Measurements from ENCODE around the gene HEXIM2.

HEXIM2 gene

DNA sequence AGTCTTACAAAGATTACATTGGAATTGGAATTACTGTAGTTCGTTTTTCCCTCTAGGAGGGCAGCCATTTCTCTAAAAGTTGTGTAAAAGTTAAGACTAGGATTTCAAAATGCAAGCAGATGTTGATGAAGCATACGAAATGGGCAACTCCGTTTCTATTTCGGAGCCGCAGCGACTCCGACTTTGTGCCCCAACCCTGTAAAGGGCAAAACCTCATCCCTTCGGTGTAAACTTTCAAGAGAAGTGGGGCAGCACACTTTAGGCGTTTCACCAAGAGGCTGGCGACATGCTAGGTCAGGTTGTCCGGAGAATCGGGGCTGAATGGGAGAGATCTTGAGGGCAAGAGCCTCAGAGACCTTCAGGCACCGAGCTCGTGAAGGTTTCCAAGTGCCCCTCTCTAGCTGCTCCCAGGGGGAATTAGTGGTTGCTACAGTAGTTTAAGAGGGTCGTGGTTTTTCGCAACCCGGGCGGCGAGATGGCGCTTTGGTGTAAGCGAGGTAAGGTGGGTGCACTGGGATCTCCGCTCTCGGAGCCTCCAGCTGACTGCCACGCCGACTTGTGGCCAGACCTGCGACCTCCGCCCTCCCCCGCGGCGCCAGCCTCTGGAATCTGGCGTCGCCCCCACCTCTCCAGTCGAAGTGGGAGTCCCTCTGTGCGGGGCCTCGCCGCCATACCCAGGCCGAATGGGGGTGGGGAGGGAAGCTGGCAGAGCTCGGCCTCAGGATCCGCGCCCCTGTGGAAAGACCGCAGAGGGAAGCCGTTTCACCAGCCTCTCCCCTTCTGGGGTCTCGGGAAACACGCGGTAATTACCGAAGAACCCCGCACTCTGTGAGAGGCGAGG lies 1.0 kb upstream of the HEXIM2 start:
- peak; percentile 71 for FAIRE-seq

DNA sequence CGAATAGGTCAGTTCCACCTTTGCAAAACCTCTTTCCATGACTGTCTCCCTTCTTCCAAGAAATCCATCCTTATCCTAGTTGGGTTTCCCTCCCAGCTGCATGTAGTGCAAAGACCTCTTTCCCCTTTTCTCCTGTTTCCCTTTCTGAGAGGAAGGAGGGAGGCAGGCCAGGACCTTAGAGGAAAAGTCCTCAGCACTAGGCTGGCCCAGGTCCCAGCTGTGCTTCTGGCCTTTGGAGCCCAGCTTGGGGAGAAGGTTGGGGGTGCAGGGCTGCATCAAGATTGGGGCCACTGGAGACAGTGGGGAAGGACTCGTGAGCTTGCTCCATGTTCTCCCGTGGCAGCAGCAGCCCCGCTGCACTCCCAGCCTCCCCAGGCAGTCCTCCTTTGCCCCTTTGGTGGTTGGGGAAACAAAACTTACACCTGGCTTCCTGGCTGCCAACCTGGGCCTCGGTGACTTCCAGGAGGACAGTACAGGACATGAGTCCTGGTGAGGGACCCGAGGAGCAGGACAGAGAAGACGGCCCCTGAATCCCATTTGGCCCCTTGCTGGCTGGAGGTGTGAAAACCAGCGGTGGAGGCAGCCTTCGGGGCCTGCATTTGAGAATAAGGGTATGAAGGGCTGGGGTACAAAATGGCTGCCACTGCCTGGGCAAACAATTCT lies 481 bp downstream of the HEXIM2 start:
- DNase-seq (ENCODE audit: extremely low spot score, insufficient read length, low read depth): no peak
- no peak for FAIRE-seq

More for the DNA sequence above, 1.0 kb upstream of the HEXIM2 start:
- no peak for DNase-seq (ENCODE audit: extremely low spot score, insufficient read length, low read depth)

DNA sequence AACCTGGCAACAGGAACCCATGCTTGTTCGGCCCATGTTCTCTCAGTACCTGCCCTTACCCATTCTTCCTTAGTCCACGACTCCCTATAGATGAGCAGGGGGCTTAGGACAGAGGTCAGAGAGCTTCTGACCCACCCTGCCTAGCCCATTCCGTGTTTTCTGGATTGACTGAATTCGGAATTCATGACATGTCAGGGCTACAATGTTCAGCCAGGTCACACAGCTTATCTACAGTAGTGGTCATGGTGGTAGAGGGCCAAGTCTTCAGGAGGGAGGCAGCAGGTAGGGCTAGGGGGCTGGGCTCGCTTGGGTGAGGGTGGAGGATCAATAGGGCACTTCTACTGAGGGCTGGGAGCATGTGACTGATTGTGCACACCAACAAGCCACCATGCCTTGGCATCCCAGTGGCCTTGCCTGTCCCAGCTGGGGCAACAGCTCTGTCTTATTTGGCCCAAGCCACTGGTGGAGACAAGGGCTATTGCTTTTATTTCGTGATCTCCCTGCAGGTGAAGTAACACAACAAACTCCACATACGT lies 3.1 kb downstream of the HEXIM2 start:
- FAIRE-seq: no peak

DNA sequence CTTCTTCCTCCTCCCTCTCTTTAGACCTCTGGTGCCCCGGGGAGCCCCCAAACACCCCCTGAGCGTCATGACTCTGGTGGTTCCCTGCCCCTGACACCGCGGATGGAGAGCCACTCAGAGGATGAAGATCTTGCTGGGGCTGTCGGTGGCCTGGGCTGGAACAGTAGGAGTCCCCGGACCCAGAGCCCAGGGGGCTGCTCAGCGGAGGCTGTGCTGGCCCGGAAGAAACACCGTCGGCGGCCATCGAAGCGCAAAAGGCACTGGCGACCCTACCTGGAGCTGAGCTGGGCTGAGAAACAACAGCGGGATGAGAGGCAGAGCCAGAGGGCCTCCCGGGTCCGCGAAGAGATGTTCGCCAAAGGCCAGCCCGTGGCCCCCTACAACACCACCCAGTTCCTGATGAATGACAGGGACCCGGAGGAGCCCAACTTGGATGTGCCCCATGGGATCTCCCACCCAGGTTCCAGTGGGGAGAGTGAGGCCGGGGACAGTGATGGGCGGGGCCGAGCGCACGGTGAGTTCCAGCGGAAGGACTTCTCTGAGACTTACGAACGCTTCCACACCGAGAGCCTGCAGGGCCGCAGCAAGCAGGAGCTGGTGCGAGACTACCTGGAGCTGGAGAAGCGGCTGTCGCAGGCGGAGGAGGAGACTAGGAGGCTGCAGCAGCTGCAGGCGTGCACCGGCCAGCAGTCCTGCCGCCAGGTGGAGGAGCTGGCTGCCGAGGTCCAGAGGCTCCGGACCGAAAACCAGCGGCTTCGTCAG lies 7.5 kb downstream of the HEXIM2 start:
- no peak for DNase-seq (ENCODE audit: extremely low spot score, insufficient read length, low read depth)
- no peak for FAIRE-seq

More for the DNA sequence above, 3.1 kb downstream of the HEXIM2 start:
- no peak for DNase-seq (ENCODE audit: extremely low spot score, insufficient read length, low read depth)

DNA sequence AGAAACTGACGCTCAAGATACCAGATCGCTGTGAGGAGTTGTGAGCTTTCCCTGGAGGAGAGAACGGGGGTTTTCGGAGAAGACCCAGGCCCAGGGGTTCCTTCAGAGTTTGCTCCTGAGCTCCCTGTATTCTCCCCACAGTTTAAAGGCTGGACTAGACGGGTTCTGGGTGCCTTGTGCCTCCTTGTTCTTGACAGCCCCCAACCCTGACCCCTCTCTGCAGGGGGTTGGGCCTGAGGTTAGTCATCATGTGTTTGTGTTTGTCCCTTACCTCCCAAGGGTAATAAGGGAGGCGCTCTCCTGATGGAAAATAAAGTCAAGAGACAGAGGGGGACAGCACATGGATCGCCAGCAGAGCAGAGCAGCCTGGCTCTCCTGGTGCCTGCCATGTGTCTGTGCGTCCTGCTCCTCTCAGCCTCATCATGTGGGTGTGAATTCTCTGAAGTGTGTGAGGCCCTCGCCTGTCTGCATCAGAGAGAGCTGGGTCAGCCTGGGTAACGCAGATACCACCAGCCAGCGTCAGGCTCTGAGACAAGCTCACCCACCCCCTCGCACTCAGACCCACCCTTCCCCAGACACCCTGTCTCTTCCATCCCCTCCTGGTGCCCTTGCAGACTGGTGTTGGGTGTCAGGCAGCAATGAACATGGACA lies 8.7 kb downstream of the HEXIM2 start:
- DNase-seq (ENCODE audit: extremely low spot score, insufficient read length, low read depth): no peak
- no peak for FAIRE-seq

DNA sequence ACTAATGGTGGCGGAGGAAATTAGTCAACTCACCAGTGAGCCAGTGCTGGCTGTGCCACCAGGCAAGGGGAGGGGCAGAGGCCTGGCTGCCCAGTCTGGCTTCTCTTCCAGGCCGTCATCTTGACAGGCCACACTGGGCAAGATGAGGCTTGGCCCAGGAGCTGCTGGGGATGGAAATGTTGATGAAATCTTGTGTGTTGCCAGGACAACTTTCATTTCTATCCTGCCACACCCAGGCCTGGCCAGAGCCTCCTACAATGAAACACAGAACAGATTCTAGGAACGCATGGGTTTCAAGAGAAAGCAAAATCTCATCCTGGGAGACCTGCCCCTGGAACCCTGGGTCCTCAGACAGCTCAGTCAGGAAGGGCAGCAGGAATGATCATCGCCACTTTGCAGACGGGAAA lies 9.3 kb downstream of the HEXIM2 start:
- DNase-seq (ENCODE audit: extremely low spot score, insufficient read length, low read depth) (no peak), FAIRE-seq (no peak)

DNA sequence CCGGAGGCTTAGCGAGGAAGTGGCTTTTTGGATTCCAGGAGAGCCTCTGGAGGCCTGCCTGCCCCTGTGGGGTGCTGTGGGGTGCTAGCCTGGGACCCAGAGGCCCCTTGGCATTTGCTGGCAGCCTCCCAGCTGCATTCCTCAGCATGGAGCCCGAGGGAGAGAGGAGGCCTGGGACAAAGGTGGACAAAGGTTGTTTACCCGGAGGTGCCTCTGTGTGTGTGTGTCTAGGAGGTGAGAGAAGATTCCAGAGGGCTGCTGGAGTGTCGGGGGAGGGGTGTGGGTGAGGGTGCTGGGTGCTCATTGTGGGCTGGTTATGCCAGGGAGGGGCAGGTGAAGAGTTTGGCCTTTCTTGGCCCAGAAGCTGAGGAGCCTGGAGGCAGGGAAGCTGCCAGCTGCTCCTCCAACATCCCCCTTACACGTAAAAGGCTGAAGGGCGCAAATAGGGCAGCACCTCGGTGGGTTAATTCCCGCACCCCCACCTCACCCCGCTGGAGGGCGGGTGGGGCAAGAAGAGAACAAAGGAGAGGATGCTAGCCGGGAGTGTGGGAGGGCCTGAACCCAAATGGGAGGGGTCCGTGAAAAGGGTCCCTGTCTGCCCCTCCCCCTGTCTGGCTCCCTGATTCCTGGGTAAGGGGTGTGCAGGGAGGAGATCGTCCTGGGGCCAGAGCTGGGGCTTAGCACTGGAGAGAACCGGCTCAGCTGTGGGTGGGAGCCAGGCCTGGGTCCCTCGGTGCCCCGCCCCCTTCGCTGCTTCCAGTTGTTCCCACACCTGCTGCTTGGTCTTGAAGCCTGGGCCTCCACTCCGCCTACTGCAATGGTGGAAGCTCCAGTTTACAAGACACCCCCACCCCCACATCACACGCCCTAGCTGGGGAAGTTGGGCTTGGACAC lies 9.9 kb downstream of the HEXIM2 start:
- DNase-seq (ENCODE audit: extremely low spot score, insufficient read length, low read depth): no peak
- FAIRE-seq: no peak

DNA sequence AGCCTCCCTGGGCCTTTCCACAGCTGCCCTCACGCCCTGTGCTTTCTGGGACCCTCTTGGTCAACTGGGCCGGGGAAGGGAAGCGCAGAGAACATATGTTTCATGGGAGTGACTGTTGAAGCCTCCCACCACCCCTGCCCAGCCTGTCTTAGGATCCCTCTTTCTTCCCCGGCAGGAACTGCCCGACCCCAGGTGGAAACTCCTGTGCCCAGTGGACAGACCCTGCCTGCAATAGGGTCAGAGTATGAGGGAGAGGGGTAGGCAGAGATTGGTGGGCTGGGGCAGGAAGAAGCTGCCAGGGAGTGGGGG lies 10.5 kb downstream of the HEXIM2 start:
- DNase-seq (ENCODE audit: extremely low spot score, insufficient read length, low read depth) (no peak), FAIRE-seq (no peak)

DNA sequence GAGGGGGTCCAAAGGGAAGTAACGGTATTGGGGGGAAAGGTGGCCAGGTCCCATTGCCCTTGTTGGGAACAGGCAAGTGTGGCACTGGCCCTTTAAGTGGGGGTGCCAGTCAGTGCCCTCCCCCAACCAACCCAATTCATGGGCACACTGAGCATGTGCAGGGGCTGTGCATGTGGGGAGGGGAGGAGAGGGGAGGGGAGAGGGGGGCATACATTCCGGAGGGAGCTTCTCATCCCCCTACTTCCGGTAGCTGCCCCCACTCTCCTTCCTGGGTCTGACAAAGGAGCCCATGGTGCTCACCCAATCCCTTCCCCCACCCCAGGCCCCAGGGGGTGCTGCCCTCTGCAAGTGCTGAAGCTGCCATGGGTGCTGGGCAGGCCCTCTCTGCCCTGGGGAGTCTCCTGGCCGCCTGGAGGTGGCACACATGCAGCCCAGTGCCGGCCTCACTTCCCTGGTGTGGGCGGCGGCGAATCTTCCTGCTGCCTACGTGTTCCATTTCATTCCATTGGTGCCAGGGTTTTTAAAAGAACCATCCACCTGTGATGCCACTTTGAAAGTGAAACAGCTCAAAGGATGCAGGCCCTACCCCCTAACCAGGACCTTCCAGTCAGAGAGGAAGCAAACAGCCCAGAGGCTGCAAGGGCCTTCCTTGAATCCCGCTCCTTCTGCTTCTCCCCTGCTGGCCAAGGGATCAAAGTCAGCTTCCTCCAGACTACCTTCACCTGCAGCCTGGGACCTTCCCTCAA lies 11.0 kb downstream of the HEXIM2 start:
- DNase-seq (ENCODE audit: extremely low spot score, insufficient read length, low read depth) (no peak), FAIRE-seq (peak; percentile 70)

DNA sequence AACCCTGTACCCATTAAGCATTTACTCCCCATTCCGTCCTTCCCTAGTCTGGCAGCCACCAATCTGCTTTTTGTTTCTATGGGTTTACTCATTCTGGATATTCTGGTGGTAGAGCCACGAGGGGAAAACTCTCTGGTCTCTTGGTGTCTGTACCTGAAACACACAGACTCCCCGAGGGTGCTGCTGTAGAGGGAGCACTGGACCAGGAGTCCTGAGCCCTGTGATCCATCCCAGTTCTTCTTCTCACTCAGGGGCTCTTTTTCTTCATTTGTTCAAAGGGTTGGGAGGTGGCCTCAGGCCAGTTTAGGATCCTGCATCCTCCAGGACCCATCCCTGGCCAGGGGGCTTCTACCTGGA lies 14.1 kb downstream of the HEXIM2 start:
- FAIRE-seq (no peak), DNase-seq (ENCODE audit: extremely low spot score, insufficient read length, low read depth) (no peak)

DNA sequence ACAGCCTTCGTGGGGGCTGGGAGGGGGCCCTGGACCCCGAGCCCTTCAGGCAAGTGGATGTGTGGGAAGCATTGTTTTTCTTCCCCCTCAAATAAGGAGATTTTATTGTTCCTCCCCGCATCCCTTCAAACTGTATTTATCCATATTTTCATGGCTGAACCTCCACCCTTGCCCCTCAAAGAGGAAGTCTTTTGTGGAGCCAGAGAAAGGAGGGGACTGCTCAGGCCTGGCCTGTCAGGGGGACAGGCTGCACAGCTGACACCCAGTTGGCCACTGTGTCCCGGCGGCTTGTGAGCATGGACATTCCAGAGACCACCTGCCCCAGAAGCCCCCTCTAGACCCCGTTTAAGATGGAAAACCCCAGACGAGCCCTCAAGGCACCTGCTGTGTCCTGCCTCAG lies 15.9 kb downstream of the HEXIM2 start:
- DNase-seq (ENCODE audit: extremely low spot score, insufficient read length, low read depth): no peak
- FAIRE-seq: no peak

DNA sequence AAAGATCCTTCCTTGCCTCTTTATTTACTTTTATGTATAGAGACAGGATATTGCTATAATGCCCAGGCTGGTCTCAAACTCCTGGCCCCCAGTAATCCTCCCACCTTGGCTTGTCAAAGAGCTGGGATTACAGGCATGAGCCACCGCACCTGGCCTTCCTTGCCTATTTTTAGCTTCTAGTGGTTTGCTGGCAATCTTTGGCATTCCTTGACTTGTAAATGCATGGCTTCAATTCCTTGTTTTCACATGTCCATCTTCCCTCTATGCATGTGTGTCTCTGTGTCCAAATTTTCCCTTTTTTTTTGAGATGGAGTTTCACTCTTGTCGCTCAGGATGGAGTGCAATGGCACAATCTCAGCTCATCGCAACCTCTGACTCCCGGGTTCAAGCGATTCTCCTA lies 22.5 kb downstream of the HEXIM2 start:
- DNase-seq (ENCODE audit: extremely low spot score, insufficient read length, low read depth) (no peak), FAIRE-seq (no peak)

DNA sequence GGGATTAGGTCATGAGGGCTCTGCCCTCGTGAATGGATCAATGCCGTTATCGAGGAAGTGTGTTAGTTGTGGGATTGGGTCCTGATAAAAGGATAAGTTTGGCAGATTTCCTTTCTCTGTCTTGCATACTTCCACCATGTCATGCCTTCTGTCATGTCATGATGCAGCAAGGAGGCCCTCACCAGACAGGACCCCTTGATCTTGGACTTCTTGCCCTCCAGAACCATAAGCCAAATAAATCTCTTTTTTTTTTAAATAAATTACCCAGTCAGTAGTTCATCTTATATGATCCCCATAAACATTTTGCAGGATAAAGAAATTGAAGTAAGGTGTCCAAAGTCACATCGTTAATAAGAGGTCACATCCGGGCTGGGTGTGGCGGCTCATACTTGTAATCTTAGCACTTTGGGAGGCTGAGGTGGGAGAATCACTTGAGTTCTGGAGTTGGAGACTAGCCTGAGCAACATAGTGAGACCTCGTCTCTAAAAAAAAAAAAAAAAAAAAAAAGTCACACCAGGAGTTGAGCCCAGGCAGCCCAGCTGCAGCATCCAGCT lies 25.2 kb downstream of the HEXIM2 start:
- DNase-seq (ENCODE audit: extremely low spot score, insufficient read length, low read depth) (no peak), FAIRE-seq (no peak)

DNA sequence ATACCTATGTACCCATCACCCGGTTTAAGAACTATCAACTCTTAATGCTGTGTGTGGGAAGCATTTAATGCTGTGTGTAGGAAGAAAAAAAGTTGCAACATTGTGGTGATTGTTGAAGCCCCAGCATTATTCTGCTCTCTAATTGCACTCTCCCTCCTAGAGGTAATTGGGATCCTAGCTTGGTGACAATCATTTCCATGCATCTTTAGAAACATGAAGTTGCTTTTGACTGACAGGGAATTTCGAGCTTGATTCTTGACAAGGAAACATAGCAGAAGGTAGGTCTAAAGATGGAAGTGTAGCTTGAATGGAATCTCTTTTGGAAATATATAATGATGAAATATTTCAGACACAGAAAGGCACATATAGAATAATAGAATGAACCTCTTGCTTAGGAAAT lies 27.3 kb downstream of the HEXIM2 start:
- no peak for FAIRE-seq
- DNase-seq (ENCODE audit: extremely low spot score, insufficient read length, low read depth): no peak

DNA sequence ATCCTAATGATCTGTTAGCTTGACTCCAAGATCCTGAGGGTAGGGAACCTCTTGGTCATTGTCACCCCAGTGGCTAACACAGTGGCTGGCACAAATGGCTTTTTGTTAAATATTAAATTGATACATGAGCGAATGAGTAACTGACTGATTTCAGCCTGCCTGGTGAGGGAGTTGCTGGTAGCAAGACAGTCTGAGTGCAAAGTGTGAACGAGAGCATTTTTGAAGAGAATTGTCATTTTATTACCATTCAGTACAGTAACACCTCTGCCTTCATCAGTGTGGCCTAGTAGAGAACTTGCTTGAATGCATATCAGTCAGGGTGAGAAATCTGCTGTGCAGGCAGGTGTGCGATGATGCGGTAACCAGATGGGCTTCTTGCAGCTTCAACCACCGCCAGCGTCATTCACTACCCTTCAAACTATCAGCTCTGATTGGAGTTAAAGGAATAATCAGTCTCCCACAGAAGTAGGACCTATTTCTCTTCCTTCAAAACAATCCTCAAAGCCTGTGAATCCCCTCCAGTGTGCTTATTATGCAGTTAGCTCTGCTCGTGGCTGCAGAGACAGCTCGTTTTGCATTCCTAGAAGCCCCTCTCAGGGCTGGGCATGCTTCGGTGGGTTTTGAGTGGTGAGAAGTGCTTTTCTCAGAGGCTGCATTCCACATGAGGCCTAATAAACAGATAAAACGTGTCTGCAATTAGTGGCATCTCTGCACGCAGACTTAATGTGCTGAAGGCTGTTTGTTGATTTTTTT lies 29.0 kb downstream of the HEXIM2 start:
- DNase-seq (ENCODE audit: extremely low spot score, insufficient read length, low read depth): no peak
- FAIRE-seq: no peak

DNA sequence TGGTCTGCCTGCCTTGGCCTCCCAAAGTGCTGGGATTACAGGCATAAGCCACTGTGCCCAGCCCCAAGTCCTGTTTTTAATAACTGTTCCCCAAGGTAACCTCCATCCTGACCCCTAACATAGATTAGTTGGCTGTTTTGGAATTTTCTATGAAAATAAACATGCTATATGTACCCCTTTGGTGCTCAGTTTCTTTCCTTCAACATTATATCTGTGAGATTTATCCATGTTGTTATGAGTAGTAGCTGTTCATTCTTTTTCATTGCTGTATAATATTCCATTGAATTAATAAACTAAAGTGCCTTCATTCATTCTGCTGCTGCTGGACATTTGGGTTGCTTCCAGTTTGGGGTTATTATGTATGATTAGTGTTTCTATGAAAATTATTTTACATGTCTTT lies 33.7 kb downstream of the HEXIM2 start:
- DNase-seq (ENCODE audit: extremely low spot score, insufficient read length, low read depth): no peak
- FAIRE-seq: no peak

DNA sequence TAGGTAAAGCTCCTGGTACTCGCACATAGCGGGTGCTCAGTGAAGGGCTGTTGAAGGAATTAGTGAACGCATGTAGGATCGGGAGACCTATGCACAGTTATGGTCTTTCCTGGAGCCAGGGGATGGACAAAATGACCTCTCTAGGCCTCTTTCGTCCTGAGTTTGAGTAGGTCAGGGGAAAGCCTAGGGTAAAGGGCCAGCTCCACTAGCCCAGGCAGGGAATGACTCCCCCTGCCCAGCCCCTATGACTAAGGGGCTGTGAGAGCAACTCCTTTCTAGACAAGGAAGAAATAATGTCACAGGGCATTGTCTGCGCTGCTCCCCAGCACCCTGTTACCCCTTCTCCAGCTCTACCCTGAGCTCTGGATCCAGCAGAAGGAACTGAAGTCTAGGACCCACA lies 35.4 kb downstream of the HEXIM2 start:
- no peak for DNase-seq (ENCODE audit: extremely low spot score, insufficient read length, low read depth)
- no peak for FAIRE-seq
